ENCODE measurements around the gene BACH2. TPM values are rescaled to one million over a fixed set of nuclear protein-coding genes. Genes with fewer than 3 reads are reported as not detected.

Gene BACH2
- total and polyA plus RNA-seq, 7 experiments from 2014 or later = 24.8 to 193 (median 117) TPM

DNA sequence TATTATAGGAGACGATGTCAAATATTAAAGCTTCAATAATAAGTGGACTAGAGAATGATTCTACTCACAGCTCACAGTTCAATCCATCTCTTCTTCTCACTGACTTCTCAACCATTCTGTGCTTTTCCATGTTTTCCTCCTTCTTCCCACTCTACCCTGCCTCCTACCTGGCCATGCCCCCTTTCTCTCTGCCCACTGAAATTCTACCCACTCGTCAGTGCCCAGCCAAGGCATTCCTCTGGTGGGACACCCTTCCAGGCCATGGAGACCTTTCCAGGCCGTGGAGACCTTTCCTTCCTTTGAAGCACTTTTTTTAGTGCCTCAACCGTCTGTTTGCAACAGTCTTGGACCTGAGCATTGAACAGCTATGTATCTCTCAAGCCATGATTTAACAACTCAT lies 18.5 kb downstream of the BACH2 start:
- CTCF ChIA-PET = interaction anchor here (0.6 to 1.4 kb wide), 4 partner anchors 62 to 331 kb away, joined by 3 to 6 read pairs (median 3); no protein-coding TSS in a partner anchor
- H3K4me3 Mint-ChIP-seq = peak overlapping the region; percentile 63 to 76 (median 70)
- Histone ChIP-seq H3K4me1 (ENCODE audit: control insufficient read depth in 2 of 2, insufficient read depth in 2 of 2, low read length in 2 of 2) (peaks cover 17 to 77% of the 10 kb centered on the region in 2 donors), H3K4me3 (ENCODE audit: low read length) (no peak overlapping the region), H3K9me3 (ENCODE audit: control insufficient read depth in 2 of 3, low read length in 3 of 3) (no peaks in the 10 kb centered on the region), H3K36me3 (ENCODE audit: control insufficient read depth in 2 of 3, insufficient read depth in 3 of 3, low read length in 3 of 3) (peaks cover 0 to 6% (median 0%) of the 10 kb centered on the region in 3 experiments), H3K27ac (ENCODE audit: low read depth, low read length) (peak overlapping the region; percentile 99), H3K27me3 (ENCODE audit: control insufficient read depth in 2 of 2, insufficient read depth in 2 of 2, low read length in 2 of 2) (no peaks in the 10 kb centered on the region)
- intact Hi-C loops (cut with micrococcal nuclease) = no loop called here
- H3K27ac Mint-ChIP-seq = peak overlapping the region; percentile 59 to 100 (median 95)
- no peak for ATAC-seq
- peaks cover 0 to 33% (median 14%) of the 10 kb centered on the region in 5 donors for H3K36me3 Mint-ChIP-seq
- POLR2A ChIA-PET = interaction anchor here (0.6 to 3.4 kb wide), 12 partner anchors 8 to 175 kb away, joined by 3 to 25 read pairs (median 3); no protein-coding TSS in a partner anchor
- H3K9me3 Mint-ChIP-seq = peaks cover 0 to 14% (median 0%) of the 10 kb centered on the region in 11 donors
- H3K27me3 Mint-ChIP-seq = peaks cover 0 to 2% (median 0%) of the 10 kb centered on the region in 5 donors
- peaks cover 27 to 100% (median 90%) of the 10 kb centered on the region in 7 donors for H3K4me1 Mint-ChIP-seq
- DNase-seq = no peak

DNA sequence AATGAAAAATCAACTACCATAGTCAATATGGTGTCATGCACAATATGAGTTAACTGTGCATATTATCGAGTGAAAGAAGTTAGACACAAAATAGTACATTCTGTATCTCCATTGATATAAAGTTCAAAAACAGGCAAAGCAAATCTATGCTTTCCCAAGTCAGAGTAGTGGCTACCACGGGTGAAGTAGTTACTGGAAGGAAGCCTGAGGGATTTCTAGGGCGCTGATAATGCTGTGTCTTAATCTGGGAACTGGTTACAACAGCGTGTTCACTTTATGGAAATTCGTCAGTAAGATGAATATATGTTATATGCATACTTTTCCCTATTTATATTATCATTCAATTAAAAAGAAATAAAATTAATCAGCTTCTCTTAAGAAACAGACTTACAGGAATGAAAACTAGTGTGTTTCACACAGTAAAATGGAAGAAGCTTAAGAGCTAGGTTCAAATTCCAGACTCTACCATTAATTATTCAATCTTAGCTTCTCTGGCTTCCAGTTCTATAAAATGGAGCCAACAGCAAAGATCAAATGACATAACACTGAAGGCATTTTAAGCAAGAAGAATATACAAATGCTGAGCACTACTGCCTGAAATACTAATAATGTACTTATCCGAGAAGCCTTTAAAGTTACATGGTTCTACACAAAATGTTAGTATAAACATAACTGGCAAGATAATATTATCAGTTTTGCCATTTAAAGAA lies 19.2 kb downstream of the BACH2 start:
- peaks cover 0 to 2% (median 0%) of the 10 kb centered on the region in 5 donors for H3K27me3 Mint-ChIP-seq

DNA sequence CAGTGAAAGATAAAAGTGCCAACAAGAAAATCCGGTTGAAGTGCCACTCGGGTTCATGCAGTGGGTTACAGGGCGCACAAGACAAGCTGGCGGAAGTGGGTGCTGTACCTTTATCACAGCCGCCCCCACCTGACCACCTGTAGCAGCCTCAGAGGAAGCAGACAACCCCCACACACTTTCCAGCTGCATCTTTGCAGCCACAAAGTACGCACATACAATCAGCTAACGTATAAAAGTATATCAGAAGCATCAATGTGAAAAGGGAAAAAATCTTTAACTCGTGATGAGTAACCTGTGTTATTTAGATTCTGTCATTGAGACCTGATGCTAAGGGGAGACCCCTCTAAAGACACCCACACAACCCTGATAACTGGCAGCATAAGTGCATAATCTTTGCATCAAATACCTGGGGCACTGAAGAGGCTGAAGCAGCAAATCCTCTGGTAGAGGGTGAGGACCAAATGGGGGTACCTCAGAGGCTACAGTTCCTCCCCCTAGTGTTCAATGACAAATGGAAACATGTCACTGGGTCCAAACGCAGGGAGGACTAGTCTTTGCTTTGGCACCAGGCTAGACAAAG lies 22.1 kb downstream of the BACH2 start:
- Mint-ChIP-seq H3K27me3 (no peaks in the 10 kb centered on the region), H3K9me3 (peaks cover 0 to 14% (median 0%) of the 10 kb centered on the region in 11 donors), H3K4me1 (peaks cover 46 to 99% (median 89%) of the 10 kb centered on the region in 7 donors), H3K36me3 (peaks cover 6 to 39% (median 15%) of the 10 kb centered on the region in 5 donors), H3K4me3 (peak overlapping the region; percentile 73 to 90 (median 80)), H3K27ac (peak overlapping the region; percentile 80 to 100 (median 100))
- Histone ChIP-seq H3K4me1 (ENCODE audit: control insufficient read depth in 2 of 2, insufficient read depth in 2 of 2, low read length in 2 of 2) (peaks cover 18 to 85% of the 10 kb centered on the region in 2 donors), H3K27me3 (ENCODE audit: control insufficient read depth in 2 of 2, insufficient read depth in 2 of 2, low read length in 2 of 2) (no peaks in the 10 kb centered on the region), H3K27ac (ENCODE audit: low read depth, low read length) (peak overlapping the region; percentile 99), H3K4me3 (ENCODE audit: low read length) (peak overlapping the region; percentile 19), H3K9me3 (ENCODE audit: control insufficient read depth in 2 of 3, low read length in 3 of 3) (no peaks in the 10 kb centered on the region), H3K36me3 (ENCODE audit: control insufficient read depth in 2 of 3, insufficient read depth in 3 of 3, low read length in 3 of 3) (no peaks in the 10 kb centered on the region)
- ChIA-PET POLR2A (interaction anchor here (0.8 to 13.7 kb wide), 19 partner anchors 10 to 192 kb away, joined by 3 to 179 read pairs (median 6); partner anchors contain the start of gene BACH2), CTCF (interaction anchor here (0.8 to 4.1 kb wide), 17 partner anchors 8 to 334 kb away, joined by 3 to 29 read pairs (median 4); no protein-coding TSS in a partner anchor)
- peak; percentile 57 to 99 (median 98) for DNase-seq
- ATAC-seq = peak; percentile 96
- intact Hi-C loops (cut with micrococcal nuclease) = loop anchor here (1.0 to 5.0 kb wide), 17 partner anchors 8 to 334 kb away; partner anchors contain the start of gene BACH2 (in 2 of the 2)

More for the DNA sequence above, 19.2 kb downstream of the BACH2 start:
- no peak for DNase-seq
- Histone ChIP-seq H3K4me1 (ENCODE audit: control insufficient read depth in 2 of 2, insufficient read depth in 2 of 2, low read length in 2 of 2) (peaks cover 18 to 79% of the 10 kb centered on the region in 2 donors), H3K27ac (ENCODE audit: low read depth, low read length) (peak overlapping the region; percentile 99), H3K4me3 (ENCODE audit: low read length) (no peak overlapping the region), H3K27me3 (ENCODE audit: control insufficient read depth in 2 of 2, insufficient read depth in 2 of 2, low read length in 2 of 2) (no peaks in the 10 kb centered on the region), H3K36me3 (ENCODE audit: control insufficient read depth in 2 of 3, insufficient read depth in 3 of 3, low read length in 3 of 3) (peaks cover 0 to 3% (median 0%) of the 10 kb centered on the region in 3 experiments), H3K9me3 (ENCODE audit: control insufficient read depth in 2 of 3, low read length in 3 of 3) (no peaks in the 10 kb centered on the region)
- Mint-ChIP-seq H3K27ac (peak overlapping the region; percentile 24 to 100 (median 100)), H3K36me3 (peaks cover 0 to 29% (median 7%) of the 10 kb centered on the region in 5 donors), H3K4me1 (peaks cover 29 to 100% (median 90%) of the 10 kb centered on the region in 7 donors), H3K4me3 (peak overlapping the region in 9 of 10 donors; percentile 66 to 90 (median 70)), H3K9me3 (peaks cover 0 to 14% (median 0%) of the 10 kb centered on the region in 11 donors)
- intact Hi-C loops (cut with micrococcal nuclease) = no loop called here
- no peak for ATAC-seq
- ChIA-PET POLR2A (interaction anchor here (0.6 to 3.4 kb wide), 9 partner anchors 9 to 174 kb away, joined by 3 to 25 read pairs (median 3); no protein-coding TSS in a partner anchor), CTCF (interaction anchor here (0.6 to 1.4 kb wide), 2 partner anchors 242 to 330 kb away, joined by 3 read pairs; no protein-coding TSS in a partner anchor)

DNA sequence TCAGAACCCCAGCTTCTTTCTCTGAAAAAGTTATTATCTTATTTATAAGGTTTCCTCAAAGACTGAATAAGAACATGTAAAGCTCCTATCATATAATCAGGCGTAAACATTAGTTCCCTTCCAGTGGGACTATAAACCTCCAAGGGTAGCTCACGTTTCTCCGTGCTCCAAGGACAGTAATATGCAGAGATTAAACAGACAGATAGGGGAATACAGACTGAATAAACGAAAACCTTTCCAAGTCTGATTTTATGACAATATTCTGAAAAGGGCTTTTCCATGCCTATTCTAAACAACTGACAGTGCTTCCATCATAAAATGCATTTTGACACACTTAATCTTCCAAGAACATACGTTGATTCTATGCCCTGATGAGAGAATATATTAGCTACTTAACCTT lies 22.8 kb downstream of the BACH2 start:
- ChIA-PET CTCF (interaction anchor here (0.8 to 4.1 kb wide), 20 partner anchors 8 to 334 kb away, joined by 3 to 29 read pairs (median 4); no protein-coding TSS in a partner anchor), POLR2A (interaction anchor here (0.8 to 13.7 kb wide), 24 partner anchors 10 to 1195 kb away, joined by 3 to 179 read pairs (median 4); partner anchors contain the start of gene BACH2)
- Mint-ChIP-seq H3K27me3 (no peaks in the 10 kb centered on the region), H3K27ac (peak overlapping the region; percentile 80 to 100 (median 100)), H3K36me3 (peaks cover 6 to 39% (median 15%) of the 10 kb centered on the region in 5 donors), H3K4me1 (peaks cover 46 to 99% (median 91%) of the 10 kb centered on the region in 7 donors), H3K4me3 (peak overlapping the region; percentile 73 to 90 (median 80)), H3K9me3 (peaks cover 0 to 14% (median 0%) of the 10 kb centered on the region in 11 donors)
- ATAC-seq (no peak), DNase-seq (no peak)
- Histone ChIP-seq H3K9me3 (ENCODE audit: control insufficient read depth in 2 of 3, low read length in 3 of 3) (no peaks in the 10 kb centered on the region), H3K4me1 (ENCODE audit: control insufficient read depth in 2 of 2, insufficient read depth in 2 of 2, low read length in 2 of 2) (peaks cover 18 to 85% of the 10 kb centered on the region in 2 donors), H3K27me3 (ENCODE audit: control insufficient read depth in 2 of 2, insufficient read depth in 2 of 2, low read length in 2 of 2) (no peaks in the 10 kb centered on the region), H3K36me3 (ENCODE audit: control insufficient read depth in 2 of 3, insufficient read depth in 3 of 3, low read length in 3 of 3) (no peaks in the 10 kb centered on the region), H3K27ac (ENCODE audit: low read depth, low read length) (peak overlapping the region; percentile 99), H3K4me3 (ENCODE audit: low read length) (peak overlapping the region; percentile 14)
- intact Hi-C loops (cut with micrococcal nuclease) = loop anchor here (1.0 to 5.0 kb wide), 18 partner anchors 8 to 334 kb away; partner anchors contain the start of gene BACH2 (in 2 of the 2)

DNA sequence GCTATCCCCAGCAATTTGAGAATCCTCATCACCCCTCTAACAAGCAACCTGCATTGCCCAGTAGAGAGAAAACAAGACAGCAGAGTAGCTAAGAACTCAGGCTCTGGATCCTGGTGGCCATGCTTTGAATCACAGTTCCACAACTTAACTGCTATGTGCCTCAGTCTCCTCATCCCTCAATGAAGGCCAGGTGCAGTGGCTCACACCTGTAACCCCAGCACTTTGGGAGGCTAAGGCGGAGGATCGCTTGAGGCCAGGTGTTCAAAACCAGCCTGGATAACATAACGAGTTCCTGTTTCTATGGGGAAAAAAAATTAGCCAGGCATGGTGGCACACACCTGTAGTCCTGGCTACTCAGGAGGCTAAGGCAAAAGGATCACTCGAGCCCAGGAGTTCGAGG lies 23.7 kb downstream of the BACH2 start:
- Mint-ChIP-seq H3K36me3 (peaks cover 6 to 35% (median 15%) of the 10 kb centered on the region in 5 donors), H3K4me1 (peaks cover 40 to 99% (median 90%) of the 10 kb centered on the region in 7 donors), H3K27me3 (no peaks in the 10 kb centered on the region), H3K27ac (peak overlapping the region; percentile 80 to 100 (median 100)), H3K4me3 (peak overlapping the region; percentile 49 to 90 (median 80)), H3K9me3 (peaks cover 0 to 9% (median 0%) of the 10 kb centered on the region in 11 donors)
- H3K27me3 ChIP-seq (ENCODE audit: control insufficient read depth in 2 of 2, insufficient read depth in 2 of 2, low read length in 2 of 2) = no peaks in the 10 kb centered on the region
- ChIA-PET POLR2A (interaction anchor here (0.6 to 13.7 kb wide), 14 partner anchors 9 to 196 kb away, joined by 3 to 179 read pairs (median 6); partner anchors contain the start of gene BACH2), CTCF (interaction anchor here (1.0 to 4.1 kb wide), 4 partner anchors 13 to 121 kb away, joined by 3 to 29 read pairs (median 4); no protein-coding TSS in a partner anchor)
- H3K4me3 ChIP-seq (ENCODE audit: low read length) = no peak overlapping the region
- no peaks in the 10 kb centered on the region for H3K9me3 ChIP-seq (ENCODE audit: control insufficient read depth in 2 of 3, low read length in 3 of 3)
- no peak for ATAC-seq
- peaks cover 18 to 83% of the 10 kb centered on the region in 2 donors for H3K4me1 ChIP-seq (ENCODE audit: control insufficient read depth in 2 of 2, insufficient read depth in 2 of 2, low read length in 2 of 2)
- intact Hi-C loops (cut with micrococcal nuclease) = loop anchor here in 1 of 2 donors (2.0 to 5.0 kb wide), 2 partner anchors 14 to 176 kb away; no protein-coding TSS in a partner anchor
- no peak for DNase-seq
- H3K36me3 ChIP-seq (ENCODE audit: control insufficient read depth in 2 of 3, insufficient read depth in 3 of 3, low read length in 3 of 3) = no peaks in the 10 kb centered on the region
- peak overlapping the region; percentile 99 for H3K27ac ChIP-seq (ENCODE audit: low read depth, low read length)

Data from naive thymus-derived CD4-positive, alpha-beta T cell (primary cell).